Breast epithelium (tissue), 3 donors: ENCODE measurements around the gene GCC2.

ENCODE experiments used
- CTCF ChIP-seq, 3 donors: fragments of 450-650 bp; IDR thresholded peaks; one replicate each; pipeline ENCODE4 v1.5.1; 2016 to 2017; ENCODE audit warnings: antibody characterized with exemption in 3 of 3, mild to moderate bottlenecking in 3 of 3, moderate library complexity in 3 of 3
- POLR2AphosphoS5 ChIP-seq, 3 donors: sonication (generic); formaldehyde crosslinking; IDR thresholded peaks; one replicate each; pipeline ENCODE4 v1.6.1; 2017; ENCODE audit warnings: antibody characterized with exemption in 3 of 3

GRCh38 chr2:108535357-108535631 is 86.3 kb downstream of the GCC2 start:
- TF ChIP-seq CTCF (IDR thresholded peaks at IDR 0.05) = no peak
- no peak for TF ChIP-seq POLR2AphosphoS5 (IDR thresholded peaks at IDR 0.05)
